SK-N-SH (cell line): ENCODE data around the gene ITGA6. TPM values are rescaled to one million over a fixed set of nuclear protein-coding genes. Genes with fewer than 3 reads are reported as not detected.

Experiments used
- CTCF ChIA-PET: fragments of 300-600, 350-600 bp; formaldehyde crosslinking; extraction: SDS; loops from one replicate; lab custom pipeline; 2021; lab: Yijun Ruan, JAX
- POLR2A ChIA-PET: fragments of 350-600 bp; sonication (Branson Sonifier 250); formaldehyde crosslinking; extraction: SDS; loops from one replicate; lab custom pipeline; 2020; ENCODE audit warnings: antibody characterized with exemption, inconsistent platforms; lab: Yijun Ruan, JAX
- DNase-seq: peaks from one replicate; pipeline ENCODE4 v3.0.0; 2012
- H2AFZ ChIP-seq: fragments of 200-600 bp; sonication (generic); 2 replicates; pipeline ENCODE4 v1.8.1; 2016; ENCODE audit warnings: antibody characterized with exemption, mild to moderate bottlenecking, low read depth
- H3F3A ChIP-seq: fragments of 200-600 bp; sonication (generic); replicated peaks from 2 replicates; pipeline ENCODE3; 2016; ENCODE audit warnings: antibody characterized with exemption, mild to moderate bottlenecking; ENCODE audit not compliant: insufficient read depth
- H3K27ac ChIP-seq, 2 experiments: fragments of 200-500 bp in 1 of 2; fragments of 200-600 bp in 1 of 2; sonication (Bioruptor generic) in 1 of 2; sonication (generic), shearing (Covaris generic) in 1 of 2; 2 replicates each; pipeline versions ENCODE4 v1.5.1 to v1.6.1; 2014 to 2016; ENCODE audit warnings: low read depth in 2 of 2, inconsistent platforms in 1 of 2, low read length in 1 of 2, mild to moderate bottlenecking in 1 of 2, mixed read lengths in 1 of 2
- H3K27me3 ChIP-seq: fragments of 200-600 bp; sonication (generic), shearing (Covaris generic); 2 replicates; pipeline ENCODE4 v1.6.1; 2016; ENCODE audit warnings: mixed run types; ENCODE audit not compliant: insufficient read depth
- H3K36me3 ChIP-seq, 2 experiments: fragments of 200-500 bp in 1 of 2; fragments of 200-600 bp in 1 of 2; sonication (Bioruptor generic) in 1 of 2; sonication (generic) in 1 of 2; replicated peaks in 1 of 2; 2 replicates each; pipeline versions ENCODE3 to v1.5.1; 2014 to 2016; ENCODE audit warnings: low read length in 1 of 2, mild to moderate bottlenecking in 1 of 2; ENCODE audit not compliant: insufficient read depth in 2 of 2, control insufficient read depth in 1 of 2
- H3K4me1 ChIP-seq, 2 experiments: fragments of 200-500 bp in 1 of 2; fragments of 200-600 bp in 1 of 2; sonication (Bioruptor generic) in 1 of 2; sonication (generic), shearing (Covaris generic) in 1 of 2; 2 replicates each; pipeline versions ENCODE4 v1.5.1 to v1.6.1; 2014 to 2016; ENCODE audit warnings: low read depth in 1 of 2, low read length in 1 of 2, mixed run types in 1 of 2; ENCODE audit not compliant: insufficient read depth in 2 of 2, control insufficient read depth in 1 of 2
- H3K4me2 ChIP-seq: fragments of 200-600 bp; sonication (generic), shearing (Covaris generic); 2 replicates; pipeline ENCODE4 v1.6.1; 2017; ENCODE audit warnings: mixed run types
- H3K4me3 ChIP-seq, 2 experiments: fragments of 200-500 bp in 1 of 2; fragments of 200-600 bp in 1 of 2; sonication (Bioruptor generic) in 1 of 2; sonication (generic), shearing (Covaris generic) in 1 of 2; 2 replicates each; pipeline versions ENCODE4 v1.5.1 to v1.8.1; 2014 to 2016; ENCODE audit warnings: low read depth in 2 of 2, inconsistent platforms in 1 of 2, low read length in 1 of 2, mild to moderate bottlenecking in 1 of 2, mixed read lengths in 1 of 2, moderate library complexity in 1 of 2
- H3K79me2 ChIP-seq: fragments of 200-600 bp; sonication (generic); 2 replicates; pipeline ENCODE4 v1.8.1; 2017; ENCODE audit warnings: mild to moderate bottlenecking; ENCODE audit not compliant: insufficient read depth
- H3K9ac ChIP-seq: fragments of 200-600 bp; sonication (generic); 2 replicates; pipeline ENCODE4 v1.6.1; 2017; ENCODE audit warnings: mixed run types
- H3K9me2 ChIP-seq: fragments of 200-600 bp; sonication (generic); 2 replicates; pipeline ENCODE4 v1.6.1; 2017; ENCODE audit warnings: mixed run types
- H3K9me3 ChIP-seq: fragments of 200-600 bp; sonication (generic); 2 replicates; pipeline ENCODE4 v1.6.1; 2017; ENCODE audit warnings: mixed run types, mild to moderate bottlenecking, moderate library complexity
- H4K20me1 ChIP-seq: fragments of 200-600 bp; sonication (generic); 2 replicates; pipeline ENCODE4 v1.6.1; 2017; ENCODE audit warnings: mild to moderate bottlenecking, mixed run types; ENCODE audit not compliant: insufficient read depth
- ELF1 ChIP-seq: IDR thresholded peaks from 2 replicates; pipeline ENCODE4 v1.4.0; 2012
- EP300 ChIP-seq, 2 experiments: IDR thresholded peaks; 2 replicates each; pipeline versions ENCODE4 v1.4.0 to v1.6.1; 2012; ENCODE audit warnings: borderline replicate concordance in 1 of 2, low read depth in 1 of 2, low read length in 1 of 2
- EZH2phosphoT487 ChIP-seq: fragments of 200-600 bp; sonication (generic); IDR thresholded peaks from 2 replicates; pipeline ENCODE4 v1.6.1; 2017; ENCODE audit warnings: low read depth, mixed run types, mild to moderate bottlenecking, antibody characterized with exemption, moderate library complexity, borderline replicate concordance
- GATA2 ChIP-seq: sonication (generic); formaldehyde crosslinking; IDR thresholded peaks from 2 replicates; pipeline ENCODE4 v1.5.0; 2020; ENCODE audit warnings: mild to moderate bottlenecking, missing genetic modification reagents
- NFIC ChIP-seq: IDR thresholded peaks from 2 replicates; pipeline ENCODE4 v1.4.0; 2012; ENCODE audit warnings: borderline replicate concordance
- NRF1 ChIP-seq: IDR thresholded peaks from 2 replicates; pipeline ENCODE4 v1.6.1; 2012; ENCODE audit warnings: low read depth, mild to moderate bottlenecking, low read length
- RAD21 ChIP-seq: IDR thresholded peaks from 2 replicates; pipeline ENCODE4 v1.6.1; 2012; ENCODE audit warnings: mild to moderate bottlenecking, low read length
- RCOR1 ChIP-seq: fragments of 150-350 bp; IDR thresholded peaks from 2 replicates; pipeline ENCODE4 v1.6.1; 2017; ENCODE audit warnings: antibody characterized with exemption, low read length
- RFX5 ChIP-seq: IDR thresholded peaks from 2 replicates; pipeline ENCODE4 v1.6.1; 2012; ENCODE audit warnings: mild to moderate bottlenecking, improper control_type of control experiment, low read length
- RXRA ChIP-seq: IDR thresholded peaks from 2 replicates; pipeline ENCODE4 v1.4.0; 2012; ENCODE audit warnings: low read depth, mild to moderate bottlenecking, borderline replicate concordance
- SIN3A ChIP-seq: IDR thresholded peaks from 2 replicates; pipeline ENCODE4 v1.6.1; 2012; ENCODE audit warnings: low read depth, mild to moderate bottlenecking, low read length, moderate library complexity, borderline replicate concordance
- TCF12 ChIP-seq: IDR thresholded peaks from 2 replicates; pipeline ENCODE4 v1.4.0; 2012
- TEAD4 ChIP-seq: IDR thresholded peaks from 2 replicates; pipeline ENCODE4 v1.4.0; 2012; ENCODE audit warnings: mild to moderate bottlenecking, borderline replicate concordance; ENCODE audit not compliant: insufficient read depth
- WGBS: methylation state at CpG from one replicate; pipeline ENCODE4 v1.1.6; 2017; ENCODE audit warnings: low lambda C conversion rate; 5-methylcytosine and 5-hydroxymethylcytosine counted together
- polyA plus RNA-seq, 3 experiments: library from polyadenylated mRNA; depleted of rRNA; stranded (reverse); fragments of >200 nt; gene quantifications; 2 replicates each; pipeline ENCODE4 v1.2.3, GENCODE V29; 2012
- TF ChIP-seq, protein P1 (sequence below): IDR thresholded peaks from 2 replicates; pipeline ENCODE4 v1.4.0; 2012; ENCODE audit warnings: low read depth, borderline replicate concordance
- TF ChIP-seq, protein P2 (sequence below): IDR thresholded peaks from 2 replicates; pipeline ENCODE4; 2012

Gene ITGA6
- polyA plus RNA-seq, 1 of the 3 experiments (the other 2 are of a cell fraction): 26.0 TPM

DNA sequence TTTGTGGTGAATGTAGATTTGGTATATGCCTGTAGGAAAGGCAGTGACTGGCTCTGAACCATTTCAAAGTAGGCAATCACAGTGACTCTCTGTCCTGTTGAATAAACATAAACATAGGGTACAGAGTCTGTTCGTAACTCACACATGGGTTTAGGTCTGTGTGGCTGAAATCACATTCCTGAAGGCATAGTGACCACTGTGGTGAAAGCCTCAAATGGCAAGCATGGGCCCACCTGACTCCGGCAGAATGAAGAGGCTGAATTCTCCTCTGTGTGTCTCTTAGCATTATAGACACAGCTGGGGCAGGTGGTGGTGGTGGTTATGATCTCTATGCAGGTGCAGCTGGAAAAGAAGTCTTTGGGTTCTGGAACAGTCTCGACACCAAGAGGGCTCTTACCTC lies 61.2 kb downstream of the ITGA6 start:
- TF ChIP-seq RXRA: no peak
- TF ChIP-seq RCOR1: no peak
- TF ChIP-seq NRF1: no peak
- TF ChIP-seq NFIC: no peak
- TF ChIP-seq RAD21: no peak
- TF ChIP-seq GATA2 (CRISPR knock-in tag): no peak
- no peak for TF ChIP-seq TEAD4
- TF ChIP-seq EP300 (IDR thresholded peaks at IDR 0.05; ENCODE audit: borderline replicate concordance in 1 of 2, low read depth in 1 of 2, low read length in 1 of 2): no peak
- Histone ChIP-seq H3K27me3 (no peaks in the 10 kb centered on the region), H3K9me3 (no peaks in the 10 kb centered on the region), H3K9me2 (no peaks in the 10 kb centered on the region), H3K4me2 (no peak overlapping the region), H3F3A (no peaks in the 10 kb centered on the region), H3K79me2 (no peaks in the 10 kb centered on the region), H3K27ac (no peak overlapping the region), H4K20me1 (no peaks in the 10 kb centered on the region), H3K9ac (no peak overlapping the region), H3K36me3 (peaks cover 42 to 49% of the 10 kb centered on the region in 2 experiments), H3K4me3 (no peak overlapping the region), H2AFZ (no peak overlapping the region), H3K4me1 (no peaks in the 10 kb centered on the region; a peak in 1 of 4 replicates)
- DNase-seq: no peak
- ChIA-PET CTCF (interaction anchor here (1.6 to 3.2 kb wide), 2 partner anchors 13 to 22 kb away, joined by 4 to 24 read pairs; no protein-coding TSS in a partner anchor), POLR2A (no interaction called here)
- WGBS: 96% methylated on average over 2 of the region's 3 CpGs

DNA sequence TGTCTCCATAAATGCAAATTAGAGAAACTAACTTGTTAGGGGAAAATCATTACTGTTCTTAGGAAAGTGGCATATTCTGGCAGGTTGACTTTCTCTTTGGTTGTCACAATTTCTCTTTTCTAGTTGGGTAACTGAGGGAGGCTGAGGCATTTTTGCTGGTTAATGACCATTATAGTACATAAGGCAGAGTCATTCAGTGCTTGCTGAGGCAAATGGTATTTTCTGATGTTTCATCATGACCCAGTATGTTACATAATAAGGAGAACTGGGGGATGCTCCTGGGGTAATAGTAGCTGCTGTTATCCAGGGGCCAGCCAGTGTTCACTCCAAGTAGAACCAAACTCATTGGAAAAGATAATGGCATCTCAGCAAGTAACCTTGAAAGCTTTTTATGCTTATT lies 62.3 kb downstream of the ITGA6 start:
- H3K4me2 ChIP-seq: no peak overlapping the region
- no peak overlapping the region for H3K4me3 ChIP-seq
- no peaks in the 10 kb centered on the region for H3K79me2 ChIP-seq
- DNase-seq: no peak
- no peak overlapping the region for H2AFZ ChIP-seq
- H3K27me3 ChIP-seq: no peaks in the 10 kb centered on the region
- no peak overlapping the region for H3K27ac ChIP-seq
- CTCF ChIA-PET: interaction anchor here (1.6 to 3.2 kb wide), 2 partner anchors 12 to 24 kb away, joined by 4 to 24 read pairs; no protein-coding TSS in a partner anchor
- no peaks in the 10 kb centered on the region for H3K9me2 ChIP-seq
- no peaks in the 10 kb centered on the region for H3K4me1 ChIP-seq
- POLR2A ChIA-PET: no interaction called here
- no peak overlapping the region for H3K9ac ChIP-seq
- TF ChIP-seq EZH2phosphoT487 (no peak), GATA2 (CRISPR knock-in tag) (no peak), TCF12 (no peak), ELF1 (no peak), SIN3A (no peak), RFX5 (no peak)
- TF ChIP-seq, protein P1, sequence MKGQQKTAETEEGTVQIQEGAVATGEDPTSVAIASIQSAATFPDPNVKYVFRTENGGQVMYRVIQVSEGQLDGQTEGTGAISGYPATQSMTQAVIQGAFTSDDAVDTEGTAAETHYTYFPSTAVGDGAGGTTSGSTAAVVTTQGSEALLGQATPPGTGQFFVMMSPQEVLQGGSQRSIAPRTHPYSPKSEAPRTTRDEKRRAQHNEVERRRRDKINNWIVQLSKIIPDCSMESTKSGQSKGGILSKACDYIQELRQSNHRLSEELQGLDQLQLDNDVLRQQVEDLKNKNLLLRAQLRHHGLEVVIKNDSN: no peak
- TF ChIP-seq, protein P2, sequence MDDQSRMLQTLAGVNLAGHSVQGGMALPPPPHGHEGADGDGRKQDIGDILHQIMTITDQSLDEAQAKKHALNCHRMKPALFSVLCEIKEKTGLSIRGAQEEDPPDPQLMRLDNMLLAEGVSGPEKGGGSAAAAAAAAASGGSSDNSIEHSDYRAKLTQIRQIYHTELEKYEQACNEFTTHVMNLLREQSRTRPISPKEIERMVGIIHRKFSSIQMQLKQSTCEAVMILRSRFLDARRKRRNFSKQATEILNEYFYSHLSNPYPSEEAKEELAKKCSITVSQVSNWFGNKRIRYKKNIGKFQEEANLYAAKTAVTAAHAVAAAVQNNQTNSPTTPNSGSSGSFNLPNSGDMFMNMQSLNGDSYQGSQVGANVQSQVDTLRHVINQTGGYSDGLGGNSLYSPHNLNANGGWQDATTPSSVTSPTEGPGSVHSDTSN: no peak
- peaks cover 42 to 50% of the 10 kb centered on the region in 2 experiments for H3K36me3 ChIP-seq
- H3F3A ChIP-seq: no peaks in the 10 kb centered on the region
- H3K9me3 ChIP-seq: no peaks in the 10 kb centered on the region
- no peaks in the 10 kb centered on the region for H4K20me1 ChIP-seq
